Stomach (tissue), 9 donors: ENCODE data around the gene TNFRSF25. TPM values are rescaled to one million over a fixed set of nuclear protein-coding genes. Genes with fewer than 3 reads are reported as not detected.
"Not testable (repeated sequence)": the region's sequence is repeated elsewhere in the genome, so short reads cannot be mapped to it uniquely, and the experiment has no call there.

ENCODE experiments used
- DNase-seq, 2 donors: peaks; one replicate each; pipeline versions ENCODE4 v3.0.0 to v3.0.0-alpha.2; 2013 to 2019
- H3K27ac ChIP-seq, 5 donors: fragments of 200-600 bp in 4 of 5; sonication (generic) in 4 of 5; one replicate each; pipeline ENCODE4 v1.5.1; 2013 to 2019; ENCODE audit warnings: mild to moderate bottlenecking in 1 of 5, moderate library complexity in 1 of 5
- H3K27me3 ChIP-seq, 3 donors: fragments of 200-600 bp; sonication (generic); one replicate each; pipeline ENCODE4 v1.5.1; 2017 to 2019; ENCODE audit warnings: mixed run types in 1 of 3
- H3K36me3 ChIP-seq, 4 donors: fragments of 200-600 bp; sonication (generic); 1 replicate in 3 of 4; 2 replicates in 1 of 4; pipeline ENCODE4 v1.5.1; 2016 to 2019
- H3K4me1 ChIP-seq, 4 donors: fragments of 200-600 bp; sonication (generic); one replicate each; pipeline ENCODE4 v1.5.1; 2016 to 2019
- H3K4me3 ChIP-seq, 4 donors: fragments of 200-600 bp; sonication (generic) in 3 of 4; one replicate each; pipeline ENCODE4 v1.5.1; 2016 to 2019; ENCODE audit warnings: mild to moderate bottlenecking in 1 of 4
- H3K9me3 ChIP-seq, 4 donors: fragments of 200-600 bp; sonication (generic); one replicate each; pipeline ENCODE4 v1.5.1; 2016 to 2019
- CTCF ChIP-seq, 7 experiments: fragments of 450-650 bp in 4 of 7; fragments of 200-600 bp in 3 of 7; sonication (generic) in 3 of 7; IDR thresholded peaks; one replicate each; pipeline ENCODE4 v1.5.1; 2016 to 2019; ENCODE audit warnings: antibody characterized with exemption in 7 of 7, control low read depth in 2 of 7, mild to moderate bottlenecking in 1 of 7
- EP300 ChIP-seq: sonication (generic); formaldehyde crosslinking; IDR thresholded peaks from one replicate; pipeline ENCODE4 v1.6.1; 2017; ENCODE audit warnings: antibody characterized with exemption
- POLR2A ChIP-seq, 4 donors: fragments of 450-650 bp; IDR thresholded peaks; one replicate each; pipeline ENCODE4 v1.6.1; 2016; ENCODE audit warnings: antibody characterized with exemption in 4 of 4, control low read depth in 2 of 4, mild to moderate bottlenecking in 1 of 4, moderate library complexity in 1 of 4
- POLR2AphosphoS5 ChIP-seq, 3 donors: sonication (generic); formaldehyde crosslinking; IDR thresholded peaks; one replicate each; pipeline ENCODE4 v1.6.1; 2016; ENCODE audit warnings: antibody characterized with exemption in 3 of 3
- WGBS, 5 donors: extraction: QIAGEN DNeasy Blood & Tissue Kit in 3 of 5; methylation state at CpG; one replicate each; pipeline versions ENCODE4 v1.1.5 to v1.1.7; 2013 to 2018; 5-methylcytosine and 5-hydroxymethylcytosine counted together
- intact Hi-C: fragments of 100-400 bp; cut with DNase I; formaldehyde crosslinking; loops from one replicate; pipeline ENCODE4 v1.15.1; 2023; ENCODE audit warnings: low total_unique reads
- polyA plus RNA-seq, 3 donors: library from polyadenylated mRNA; stranded (reverse); fragments of 200-250 nt; gene quantifications; one replicate each; pipeline ENCODE4 v1.2.3, GENCODE V29; 2013
- total RNA-seq, 5 donors: library from RNA; depleted of rRNA; stranded (reverse); fragments of >200 nt; gene quantifications; one replicate each; pipeline versions ENCODE4 v1.1.0 to v1.2.3, GENCODE V29; 2014 to 2016
- donor health status: healthy with polysubstance abuse.
- donor health status: Bipolar disorder and iron deficiency.
- donor health status: healthy.

Gene TNFRSF25
- total and polyA plus RNA-seq, 8 donors, result 2.7 to 215 (median 15.2) TPM

- DNase-seq, result peak in 1 of 2 donors; percentile 49
- WGBS, 5 donors, result 42 to 60% (median 53%) methylated on average over 18 to 22 of the region's 22 CpGs
Measured at GRCh38 chr1:6437012-6437700, 28.8 kb downstream of the TNFRSF25 start.

GRCh38 chr1:6436277-6436676 lies 29.7 kb downstream of the TNFRSF25 start:
- intact Hi-C loops, DNase-seq, H3K4me3 ChIP-seq, H3K27ac ChIP-seq, H3K9me3 ChIP-seq, H3K36me3 ChIP-seq: not testable (repeated sequence)
- 69 to 84% (median 73%) methylated on average over 3 of the region's 3 CpGs for WGBS, 5 donors
- peaks cover 0 to 66% (median 24%) of the 10 kb centered on the region in 3 donors for H3K27me3 ChIP-seq
- peaks cover 0 to 13% (median 12%) of the 10 kb centered on the region in 4 donors for H3K4me1 ChIP-seq

More at GRCh38 chr1:6437012-6437700, 28.8 kb downstream of the TNFRSF25 start:
- H3K36me3 ChIP-seq, H3K4me3 ChIP-seq, intact Hi-C loops, H3K9me3 ChIP-seq, H3K27ac ChIP-seq: not testable (repeated sequence)
- Histone ChIP-seq H3K27me3 (peaks cover 0 to 70% (median 24%) of the 10 kb centered on the region in 3 donors), H3K4me1 (peaks cover 0 to 13% (median 12%) of the 10 kb centered on the region in 4 donors)
- TF ChIP-seq CTCF (IDR thresholded peaks at IDR 0.05), result peak in 1 of 7 experiments; percentile 19

GRCh38 chr1:6435547-6435946 lies 30.4 kb downstream of the TNFRSF25 start:
- peaks cover 0 to 9% (median 8%) of the 10 kb centered on the region in 4 donors for H3K4me1 ChIP-seq
- peaks cover 0 to 66% (median 20%) of the 10 kb centered on the region in 3 donors for H3K27me3 ChIP-seq
- H3K27ac ChIP-seq, result no peak overlapping the region
- TF ChIP-seq POLR2AphosphoS5 (IDR thresholded peaks at IDR 0.05), result no peak
- no peak for TF ChIP-seq CTCF (IDR thresholded peaks at IDR 0.05)
- no peak for TF ChIP-seq EP300
- no peak for TF ChIP-seq POLR2A (IDR thresholded peaks at IDR 0.05)
- no peak for DNase-seq
- WGBS, 5 donors, result 47 to 81% (median 74%) methylated on average over 2 to 3 of the region's 3 CpGs
- intact Hi-C loops, result no loop called here
- H3K36me3 ChIP-seq, result no peaks in the 10 kb centered on the region
- H3K9me3 ChIP-seq, result no peaks in the 10 kb centered on the region
- H3K4me3 ChIP-seq, result no peak overlapping the region

GRCh38 chr1:6435129-6435528 lies 30.8 kb downstream of the TNFRSF25 start:
- Histone ChIP-seq H3K4me1 (peaks cover 0 to 5% (median 4%) of the 10 kb centered on the region in 4 donors), H3K27me3 (peaks cover 0 to 66% (median 17%) of the 10 kb centered on the region in 3 donors), H3K9me3 (no peaks in the 10 kb centered on the region), H3K27ac (no peak overlapping the region), H3K36me3 (no peaks in the 10 kb centered on the region), H3K4me3 (no peak overlapping the region)
- no peak for DNase-seq
- no peak for TF ChIP-seq CTCF (IDR thresholded peaks at IDR 0.05)
- 88 to 95% (median 90%) methylated on average over 12 to 15 of the region's 15 CpGs for WGBS, 5 donors
- intact Hi-C loops, result no loop called here

GRCh38 chr1:6434186-6434585 lies 31.8 kb downstream of the TNFRSF25 start:
- no peaks in the 10 kb centered on the region for H3K9me3 ChIP-seq
- intact Hi-C loops, result no loop called here
- TF ChIP-seq EP300 (no peak), CTCF (IDR thresholded peaks at IDR 0.05) (no peak), POLR2A (IDR thresholded peaks at IDR 0.05) (no peak), POLR2AphosphoS5 (IDR thresholded peaks at IDR 0.05) (no peak)
- no peak for DNase-seq
- no peak overlapping the region for H3K4me3 ChIP-seq
- H3K36me3 ChIP-seq, result no peaks in the 10 kb centered on the region
- H3K27ac ChIP-seq, result no peak overlapping the region
- peaks cover 0 to 66% (median 17%) of the 10 kb centered on the region in 3 donors for H3K27me3 ChIP-seq
- WGBS, 5 donors, result 67 to 78% (median 71%) methylated on average over 5 of the region's 5 CpGs
- H3K4me1 ChIP-seq, result peaks cover 0 to 3% (median 0%) of the 10 kb centered on the region in 4 donors

GRCh38 chr1:6431645-6432579 lies 34.1 kb downstream of the TNFRSF25 start:
- Histone ChIP-seq H3K27me3 (peaks cover 11 to 66% (median 22%) of the 10 kb centered on the region in 3 donors), H3K4me1 (peaks cover 7 to 16% (median 13%) of the 10 kb centered on the region in 4 donors)
- H3K27ac ChIP-seq, H3K36me3 ChIP-seq, intact Hi-C loops, H3K9me3 ChIP-seq, DNase-seq, H3K4me3 ChIP-seq: not testable (repeated sequence)
- 75 to 84% (median 79%) methylated on average over 6 to 13 of the region's 13 CpGs for WGBS, 5 donors
